GM12878 (cell line): ENCODE measurements around the gene TRABD2A. TPM values are rescaled to one million over a fixed set of nuclear protein-coding genes. Genes with fewer than 3 reads are reported as not detected.

ENCODE experiments used
- ATAC-seq: fragments of 200-7000 bp; cut with Tn5 transposase; 3 replicates; pipeline ENCODE4 v1.9.1; 2020; ENCODE audit warnings: mild to moderate bottlenecking, moderate library complexity
- BruUV-seq: library from RNA; stranded (reverse); fragments of 400-500 nt; replicated peaks from 2 replicates; lab custom pipeline; 2021; lab: Mats Ljungman, UMichigan
- CTCF ChIA-PET: fragments of 300-600 bp; sonication (Branson Sonifier 250); formaldehyde crosslinking; extraction: SDS; loops from one replicate; lab custom pipeline; 2021; ENCODE audit warnings: inconsistent platforms; lab: Yijun Ruan, JAX
- POLR2A ChIA-PET: fragments of 350-600 bp; formaldehyde crosslinking; extraction: SDS; loops from one replicate; lab custom pipeline; 2021; ENCODE audit warnings: inconsistent platforms; lab: Charles Lee
- RAD21 ChIA-PET: fragments of 300-600 bp; sonication (Branson Sonifier 250); formaldehyde crosslinking; loops from one replicate; lab custom pipeline; 2023; ENCODE audit warnings: antibody characterized with exemption; ENCODE audit not compliant: unreplicated experiment; lab: Charles Lee
- SMC1A ChIA-PET: fragments of 300-600 bp; sonication (Branson Sonifier 250); formaldehyde crosslinking; loops from one replicate; lab custom pipeline; 2023; ENCODE audit not compliant: unreplicated experiment, uncharacterized antibody; lab: Charles Lee
- DNase-seq: peaks from one replicate; pipeline ENCODE4 v3.0.0-alpha.2; 2011; ENCODE audit warnings: low read depth, low spot score
- FAIRE-seq: peaks from 3 replicates; lab custom pipeline; 2011; peaks lifted over from hg19 to GRCh38; lab: Jason Lieb, UNC
- H2AFZ ChIP-seq: 2 replicates; pipeline ENCODE4 v1.6.0; 2011; ENCODE audit warnings: low read depth, low read length, control low read depth; ENCODE audit not compliant: control insufficient read depth
- H3K27ac ChIP-seq: 2 replicates; pipeline ENCODE4 v1.5.1; 2011; ENCODE audit warnings: control low read depth; ENCODE audit not compliant: control insufficient read depth, insufficient read depth
- H3K27me3 ChIP-seq, 2 experiments: replicated peaks in 1 of 2; 2 replicates each; pipeline versions ENCODE4 v1.6.0 to v1.6.1; 2011; ENCODE audit warnings: low read length in 1 of 2; ENCODE audit not compliant: control insufficient read depth in 2 of 2, insufficient read depth in 2 of 2
- H3K36me3 ChIP-seq, 2 experiments: 2 replicates each; pipeline ENCODE4 v1.5.1; 2011; ENCODE audit warnings: low read length in 1 of 2; ENCODE audit not compliant: control insufficient read depth in 2 of 2, insufficient read depth in 2 of 2
- H3K4me1 ChIP-seq: 2 replicates; pipeline ENCODE4 v1.6.1; 2011; ENCODE audit warnings: mild to moderate bottlenecking, low read length, moderate library complexity, mixed read lengths; ENCODE audit not compliant: control insufficient read depth, insufficient read depth
- H3K4me2 ChIP-seq: 2 replicates; pipeline ENCODE4 v1.6.0; 2011; ENCODE audit warnings: control low read depth; ENCODE audit not compliant: control insufficient read depth, insufficient read depth
- H3K4me3 ChIP-seq: fragments of 200-600 bp; sonication (generic); 2 replicates; pipeline ENCODE4 v1.5.1; 2016
- H3K79me2 ChIP-seq: 2 replicates; pipeline ENCODE4 v1.6.0; 2011; ENCODE audit warnings: low read length; ENCODE audit not compliant: control insufficient read depth, insufficient read depth
- H3K9ac ChIP-seq: 2 replicates; pipeline ENCODE4 v1.8.0; 2011; ENCODE audit warnings: low read length, control low read depth, mixed read lengths; ENCODE audit not compliant: control insufficient read depth, insufficient read depth
- H3K9me3 ChIP-seq: replicated peaks from 3 replicates; pipeline ENCODE4 v1.5.1; 2011; ENCODE audit warnings: mild to moderate bottlenecking, low read length; ENCODE audit not compliant: control insufficient read depth, insufficient read depth
- H4K20me1 ChIP-seq: 2 replicates; pipeline ENCODE4 v1.6.0; 2011; ENCODE audit not compliant: control insufficient read depth, insufficient read depth
- CHD2 ChIP-seq: IDR thresholded peaks from 2 replicates; pipeline ENCODE4 v1.6.1; 2011; ENCODE audit warnings: low read depth, low read length, improper control_type of control experiment, borderline replicate concordance
- EP300 ChIP-seq, 2 experiments: fragments of 150-350 bp in 1 of 2; IDR thresholded peaks; 2 replicates each; pipeline ENCODE4 v1.6.1; 2011 to 2012; ENCODE audit warnings: low read depth in 2 of 2, low read length in 2 of 2, borderline replicate concordance in 1 of 2, improper control_type of control experiment in 1 of 2, inconsistent platforms in 1 of 2; ENCODE audit not compliant: control insufficient read depth in 1 of 2
- NFXL1 ChIP-seq: fragments of 450-650 bp; IDR thresholded peaks from 2 replicates; pipeline ENCODE4 v1.6.1; 2017; ENCODE audit warnings: antibody characterized with exemption, mild to moderate bottlenecking, borderline replicate concordance
- SPI1 ChIP-seq: IDR thresholded peaks from 2 replicates; pipeline ENCODE4 v1.6.1; 2011; ENCODE audit warnings: low read depth, mild to moderate bottlenecking, low read length, moderate library complexity, borderline replicate concordance; ENCODE audit not compliant: insufficient read depth
- WGBS: methylation state at CpG from one replicate; pipeline ENCODE4 v1.1.6; 2016; ENCODE audit warnings: low lambda C conversion rate; ENCODE audit not compliant: insufficient replicate concordance, insufficient coverage; ENCODE audit errors: missing lambda C conversion rate; 5-methylcytosine and 5-hydroxymethylcytosine counted together
- in situ Hi-C: fragments of 300-500 bp; cut with MboI; formaldehyde crosslinking; loops from 9 replicates; pipeline ENCODE4 v1.14.3; 2018; ENCODE audit warnings: mixed read lengths
- intact Hi-C: fragments of 100-400 bp; cut with micrococcal nuclease; formaldehyde crosslinking; loops from one replicate; pipeline ENCODE4 v1.14.2; 2022; ENCODE audit not compliant: unreplicated experiment
- polyA plus RNA-seq, 11 experiments: library from polyadenylated mRNA; depleted of rRNA in 4 of 11; unstranded in 6 of 11; stranded (reverse) in 5 of 11; fragments of >200 nt; fragmentation: Nextera tagmentation in 4 of 11; fragmentation: Illumina TruSeq in 1 of 11; extraction: Ambion mirVana in 4 of 11; extraction: Trizol in 1 of 11; gene quantifications; 1 replicate in 1 of 11; 2 replicates in 10 of 11; pipeline versions ENCODE4 v1.2.1 to v1.2.3, GENCODE V29; 2011 to 2016; ENCODE audit warnings: inconsistent platforms in 2 of 11, missing spikeins in 2 of 11, low read depth in 1 of 11
- total RNA-seq, 4 experiments: library from RNA; depleted of rRNA in 3 of 4; stranded (reverse); fragments of >200 nt in 3 of 4; fragmentation: Illumina TruSeq in 1 of 4; extraction: Trizol in 1 of 4; gene quantifications; 2 replicates each; pipeline versions ENCODE4 v1.2.1 to v1.2.3, GENCODE V29; 2013 to 2021

TRABD2A gene
- total and polyA plus RNA-seq, 10 of the 15 experiments (the other 5 are each of a cell fraction or from before 2014, with no cell fraction given) = 1.4 to 7.6 (median 4.1) TPM

DNA sequence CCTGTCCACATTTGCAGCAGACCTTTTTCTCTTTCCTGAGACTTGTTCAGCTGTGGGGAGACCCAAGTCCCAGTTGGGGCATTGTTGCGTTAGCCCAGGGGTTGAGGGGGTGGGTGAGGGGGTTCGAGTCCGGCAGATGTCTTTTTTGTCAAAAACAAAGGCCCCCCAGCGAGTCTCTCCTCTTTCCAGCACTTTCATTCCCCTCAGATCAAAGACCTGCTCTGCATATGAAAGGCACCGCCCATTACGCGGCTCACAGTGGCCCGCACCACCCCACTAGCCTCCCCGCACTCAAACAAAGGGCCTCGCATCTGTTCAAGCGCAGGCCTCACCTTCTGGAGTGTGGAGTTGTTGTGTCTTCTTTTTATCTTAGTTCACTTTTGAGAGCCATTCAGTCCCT is 25.2 kb downstream of the TRABD2A start:
- no peaks in the 10 kb centered on the region for H3K36me3 ChIP-seq
- H4K20me1 ChIP-seq = no peaks in the 10 kb centered on the region
- WGBS = 57% methylated on average over 11 of the region's 11 CpGs
- TF ChIP-seq CHD2 = no peak
- no peak overlapping the region for H3K4me3 ChIP-seq
- FAIRE-seq = no peak
- DNase-seq = no peak
- CTCF ChIA-PET = no interaction called here
- BruUV-seq = no TSS peak
- H3K9me3 ChIP-seq = no peaks in the 10 kb centered on the region; the same call in 2 of the 3 replicates
- no peak overlapping the region for H2AFZ ChIP-seq
- no peak overlapping the region for H3K9ac ChIP-seq
- no peaks in the 10 kb centered on the region for H3K27me3 ChIP-seq
- POLR2A ChIA-PET = no interaction called here
- RAD21 ChIA-PET = no interaction called here
- no peak overlapping the region for H3K4me2 ChIP-seq
- intact Hi-C loops = no loop called here
- in situ Hi-C loops = no loop called here
- SMC1A ChIA-PET = interaction anchor here (0.6 to 1.5 kb wide), 2 partner anchors 94 to 676 kb away, joined by 3 read pairs; no protein-coding TSS in a partner anchor
- H3K79me2 ChIP-seq = no peaks in the 10 kb centered on the region
- H3K27ac ChIP-seq = no peak overlapping the region
- H3K4me1 ChIP-seq = no peaks in the 10 kb centered on the region
- no peak for ATAC-seq

GRCh38 chr2:84854850-84855249 is 26.0 kb downstream of the TRABD2A start:
- no peaks in the 10 kb centered on the region for H3K36me3 ChIP-seq
- no peaks in the 10 kb centered on the region for H4K20me1 ChIP-seq
- H3K4me2 ChIP-seq = no peak overlapping the region
- CTCF ChIA-PET = no interaction called here
- intact Hi-C loops = no loop called here
- 3% methylated on average over 4 of the region's 4 CpGs for WGBS
- in situ Hi-C loops = no loop called here
- FAIRE-seq (no peak), ATAC-seq (no peak), DNase-seq (no peak)
- SMC1A ChIA-PET = interaction anchor here (0.6 kb wide), 2 partner anchors 15 to 675 kb away, joined by 3 to 4 read pairs; no protein-coding TSS in a partner anchor
- POLR2A ChIA-PET = no interaction called here
- TF ChIP-seq NFXL1 (no peak), SPI1 (no peak), EP300 (IDR thresholded peaks at IDR 0.05; ENCODE audit: borderline replicate concordance in 1 of 2, control insufficient read depth in 1 of 2, low read depth in 2 of 2, low read length in 2 of 2) (no peak)
- no peak overlapping the region for H3K4me3 ChIP-seq
- RAD21 ChIA-PET = no interaction called here
- H3K79me2 ChIP-seq = no peaks in the 10 kb centered on the region
- H3K9ac ChIP-seq = no peak overlapping the region
- no peaks in the 10 kb centered on the region for H3K27me3 ChIP-seq
- H3K9me3 ChIP-seq = no peaks in the 10 kb centered on the region; the same call in 2 of the 3 replicates
- H3K27ac ChIP-seq = no peak overlapping the region
- no peaks in the 10 kb centered on the region for H3K4me1 ChIP-seq
- BruUV-seq = no TSS peak
- no peak overlapping the region for H2AFZ ChIP-seq
